ENCODE results near the gene VTI1B. TPM values are rescaled to one million over a fixed set of nuclear protein-coding genes. Genes with fewer than 3 reads are reported as not detected.
"Not testable (repeated sequence)": the region's sequence is repeated elsewhere in the genome, so short reads cannot be mapped to it uniquely, and the experiment has no call there.

Gene VTI1B, protein sequence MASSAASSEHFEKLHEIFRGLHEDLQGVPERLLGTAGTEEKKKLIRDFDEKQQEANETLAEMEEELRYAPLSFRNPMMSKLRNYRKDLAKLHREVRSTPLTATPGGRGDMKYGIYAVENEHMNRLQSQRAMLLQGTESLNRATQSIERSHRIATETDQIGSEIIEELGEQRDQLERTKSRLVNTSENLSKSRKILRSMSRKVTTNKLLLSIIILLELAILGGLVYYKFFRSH
- total RNA-seq, result 81.0 TPM

DNA sequence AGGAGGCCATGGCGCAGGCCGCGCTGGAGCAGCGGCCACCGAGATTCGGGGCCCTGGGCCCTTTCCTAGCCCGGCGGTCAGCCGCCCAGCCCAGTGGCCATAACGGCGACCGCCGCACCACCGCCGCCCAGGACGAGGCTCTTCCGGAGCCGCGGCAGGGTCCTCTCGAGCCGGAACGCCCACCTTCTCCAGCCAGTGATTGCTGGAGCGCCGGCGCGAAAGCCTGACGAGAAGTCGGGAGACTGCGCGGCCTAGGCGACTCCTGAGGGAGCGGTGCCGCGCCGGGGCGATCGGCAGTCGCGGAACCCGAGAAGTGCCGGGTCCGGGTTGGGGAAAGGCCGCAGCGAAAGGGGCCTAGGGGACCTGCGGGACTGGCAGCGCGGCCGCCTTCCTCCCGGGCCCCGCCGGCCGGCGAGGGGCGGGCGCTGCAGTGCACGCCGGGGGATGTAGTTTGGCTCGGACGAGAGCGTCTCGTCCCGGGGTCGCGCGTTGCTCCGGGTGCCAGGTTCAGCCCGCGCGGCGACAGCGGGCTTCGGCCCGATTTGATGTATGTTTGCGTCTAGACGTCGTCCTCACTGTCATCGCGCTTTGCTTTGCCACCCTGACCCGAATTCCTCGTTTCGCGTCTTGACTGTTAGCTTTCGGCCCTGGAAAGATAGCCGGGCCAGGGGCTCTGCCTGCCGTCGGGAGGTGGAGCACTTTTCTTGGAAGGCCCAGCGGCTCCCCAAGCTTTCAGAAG, at the start of gene VTI1B:
Gene VTI1B (minus strand): TSS at position 153 of the 739 bp plus-strand sequence. CDS start 143 bp downstream, at position 10.
- ATAC-seq, result peak; percentile 82

DNA sequence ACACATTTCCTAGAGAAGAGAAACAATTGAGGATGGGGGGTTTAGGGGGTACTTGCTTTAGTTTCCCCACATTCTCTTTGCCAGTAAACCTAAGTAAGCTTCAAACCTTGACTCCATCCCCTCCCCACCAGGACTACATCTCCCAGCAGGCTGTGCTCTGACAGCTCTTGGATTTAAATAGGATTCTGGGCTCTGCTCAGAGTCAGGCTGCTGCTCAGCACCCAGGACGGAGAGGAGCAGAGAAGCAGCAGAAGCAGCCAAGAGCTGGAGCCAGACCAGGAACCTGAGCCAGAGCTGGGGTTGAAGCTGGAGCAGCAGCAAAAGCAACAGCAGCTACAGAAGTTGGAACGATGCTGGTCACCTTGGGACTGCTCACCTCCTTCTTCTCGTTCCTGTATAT, 47.9 kb upstream of the VTI1B start:
- ATAC-seq, result peak; percentile 51

- ATAC-seq, result no peak
These were observed 47.4 kb upstream of the VTI1B start for GRCh38 chr14:67721875-67722274.

DNA sequence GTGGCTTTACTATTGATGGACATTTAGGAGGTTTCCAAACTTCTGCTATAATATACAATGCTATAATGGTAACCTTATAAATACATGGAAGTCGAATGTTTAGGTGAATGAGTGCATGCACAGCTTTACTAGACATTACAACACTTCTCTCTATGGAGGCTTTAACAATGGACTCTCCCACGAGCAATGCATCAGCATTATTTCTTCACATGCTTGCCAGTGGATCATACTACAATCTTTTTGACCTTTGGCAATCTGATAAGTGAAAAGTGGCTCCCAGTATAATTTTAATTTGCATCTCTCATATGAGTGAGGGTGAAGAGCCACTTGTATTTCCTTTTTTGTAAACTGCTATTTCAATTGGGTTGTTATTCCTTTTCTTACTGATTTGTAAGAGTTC, 45.4 kb upstream of the VTI1B start:
- no peak for ATAC-seq

- ATAC-seq, result not testable (repeated sequence)
These were observed 45.0 kb upstream of the VTI1B start for GRCh38 chr14:67719385-67719784.

DNA sequence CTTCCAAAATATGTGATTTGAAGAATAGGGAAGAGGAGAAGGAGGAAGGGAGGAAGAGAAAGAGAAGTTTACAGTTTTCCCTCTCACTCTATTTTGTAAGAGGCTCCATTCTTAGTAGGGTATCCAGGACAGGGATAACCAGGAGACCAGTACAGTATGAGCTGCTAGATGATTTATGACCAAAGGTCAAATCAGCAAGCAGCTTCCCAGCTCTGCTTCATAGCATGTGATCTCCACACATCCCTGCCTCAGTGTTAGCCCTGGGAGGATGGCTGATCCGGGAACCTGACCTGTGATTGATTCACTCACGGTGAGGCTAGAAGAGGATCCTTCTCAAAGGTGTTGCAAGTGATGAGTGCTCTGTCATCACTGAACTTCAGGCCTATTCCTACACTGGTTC, 43.8 kb upstream of the VTI1B start:
- ATAC-seq, result no peak

- ATAC-seq, result peak; percentile 28
These were observed 42.6 kb upstream of the VTI1B start for GRCh38 chr14:67717048-67717447.

DNA sequence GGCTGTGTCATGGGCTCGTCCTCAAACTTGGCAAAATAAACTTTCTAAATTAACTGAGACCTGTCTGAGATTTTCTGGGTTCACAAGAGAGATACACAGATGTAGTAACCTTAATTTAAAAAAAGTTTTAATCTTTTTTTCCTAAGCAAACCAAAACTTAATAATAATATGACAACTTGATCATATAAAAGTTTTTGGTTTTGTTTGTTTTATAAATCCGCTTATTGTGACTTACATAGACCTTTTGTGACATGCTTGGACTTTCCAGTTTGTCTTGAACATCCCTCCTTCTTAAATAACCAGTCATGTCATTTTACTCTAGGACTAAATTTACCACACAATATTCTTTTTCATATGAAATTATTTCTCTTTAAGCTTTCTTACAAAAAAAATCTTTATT, 35.8 kb upstream of the VTI1B start:
- no peak for ATAC-seq

GRCh38 chr14:67709796-67710195, 35.4 kb upstream of the VTI1B start:
- not testable (repeated sequence) for ATAC-seq

DNA sequence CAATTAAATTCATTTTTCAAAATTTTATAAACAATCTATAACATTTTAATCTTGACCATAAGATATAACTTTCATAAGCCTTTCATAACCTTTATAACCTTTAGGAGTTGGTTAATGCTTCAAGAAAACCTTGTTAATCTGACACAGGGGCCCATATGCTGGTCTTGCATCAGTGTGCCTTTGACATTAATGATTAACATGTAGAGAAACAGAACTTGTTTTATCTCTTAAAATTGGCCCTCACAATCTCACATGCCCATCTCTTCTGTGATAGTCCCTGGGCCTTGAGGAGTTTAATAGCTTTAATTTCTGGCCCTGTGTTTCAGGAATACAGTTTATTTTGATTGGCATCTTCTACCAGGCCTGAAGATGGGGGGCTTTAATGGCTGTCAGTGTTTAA, 34.9 kb upstream of the VTI1B start:
- not testable (repeated sequence) for ATAC-seq

GRCh38 chr14:67705211-67705610, 30.8 kb upstream of the VTI1B start:
- ATAC-seq, result peak; percentile 33

DNA sequence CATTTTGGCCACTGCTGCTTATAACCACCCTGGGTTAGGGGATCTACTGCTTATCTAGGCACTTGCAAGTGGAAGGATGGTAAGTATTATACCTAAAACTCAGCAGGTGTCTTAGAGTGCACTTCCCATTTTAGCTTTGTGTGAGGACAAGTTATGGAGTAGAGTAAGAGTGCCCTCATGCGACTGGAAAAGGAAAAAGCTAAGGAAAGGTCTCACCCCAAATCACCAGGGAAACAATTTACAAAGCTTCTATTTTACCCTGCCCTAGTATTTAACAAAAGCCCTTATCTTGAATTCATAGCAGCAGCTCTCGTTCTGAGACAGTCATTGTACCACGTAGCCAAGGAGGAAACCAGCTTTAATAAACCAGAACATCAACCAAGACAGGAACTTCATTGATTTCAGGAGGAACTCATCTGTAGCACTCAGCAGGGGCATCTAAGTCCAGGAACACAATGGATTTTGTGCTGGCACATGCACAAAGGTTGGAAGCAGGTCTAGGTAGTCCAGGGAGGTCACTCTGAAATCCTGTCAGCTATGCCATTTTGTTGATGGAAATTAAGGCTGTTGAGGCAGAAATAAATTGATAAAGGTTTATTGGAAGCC, 30.2 kb upstream of the VTI1B start:
- peak; percentile 83 for ATAC-seq

DNA sequence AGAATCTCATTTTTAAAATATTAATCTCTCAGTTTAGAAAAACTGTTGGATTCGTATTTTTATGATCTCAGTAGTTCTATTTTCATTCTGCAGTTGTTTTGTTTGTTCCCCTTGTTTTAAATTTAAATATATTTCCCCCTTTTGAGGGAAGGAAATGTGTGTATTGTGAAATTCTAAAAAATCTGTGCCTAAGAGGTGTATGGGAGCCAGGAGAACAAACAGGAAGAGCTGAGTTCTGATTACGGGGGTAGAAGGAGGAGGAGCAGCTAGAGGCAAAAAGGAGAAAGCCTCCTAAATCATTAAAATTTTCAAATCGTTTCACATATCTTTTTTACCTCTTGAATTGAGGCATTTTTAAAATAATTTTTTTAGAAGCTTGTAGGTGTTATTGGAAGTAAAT, 29.6 kb upstream of the VTI1B start:
- ATAC-seq, result no peak

DNA sequence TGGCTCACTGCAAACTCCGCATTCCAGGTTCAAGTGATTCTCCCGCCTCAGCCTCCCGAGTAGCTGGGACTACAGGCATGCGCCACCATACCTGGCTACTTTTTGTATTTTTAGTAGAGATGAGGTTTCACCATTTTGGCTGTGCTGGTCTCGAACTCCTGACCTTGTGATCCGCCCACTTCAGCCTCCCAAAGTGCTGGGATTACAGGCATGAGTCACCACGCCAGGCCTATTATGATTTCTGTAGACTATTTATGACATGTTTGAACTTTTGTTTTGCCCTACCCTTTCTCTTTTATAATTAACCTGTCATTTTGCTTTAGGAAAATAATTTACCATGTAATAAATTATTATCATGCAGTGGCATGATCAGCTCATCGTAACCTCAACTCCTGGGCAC, 27.1 kb upstream of the VTI1B start, which contains the start of gene RDH12:
Gene RDH12 (plus strand): TSS at position 395 of the 400 bp plus-strand sequence. CDS start 20,757 bp downstream, outside the sequence.
- not testable (repeated sequence) for ATAC-seq

GRCh38 chr14:67698179-67698578, 23.7 kb upstream of the VTI1B start:
- no peak for ATAC-seq

DNA sequence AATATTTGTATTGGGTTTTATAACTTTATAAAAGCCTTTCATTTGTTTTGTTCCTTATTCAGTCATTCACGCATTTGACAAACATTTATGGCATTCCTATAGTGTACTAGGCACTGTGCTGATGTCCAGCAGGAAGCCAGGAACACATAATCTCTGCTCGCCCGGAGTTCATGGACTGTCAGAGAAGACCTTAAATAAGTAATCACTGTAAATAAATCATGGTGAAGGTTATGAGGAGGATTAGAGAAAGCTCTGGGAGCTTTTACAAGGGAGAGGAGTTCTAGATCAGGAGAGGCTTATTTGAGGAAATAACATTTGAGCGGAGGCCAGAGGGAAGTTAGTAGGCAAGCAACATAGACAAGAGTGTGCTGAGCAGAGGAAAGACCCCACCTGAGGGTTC, 22.6 kb upstream of the VTI1B start:
- ATAC-seq, result no peak

DNA sequence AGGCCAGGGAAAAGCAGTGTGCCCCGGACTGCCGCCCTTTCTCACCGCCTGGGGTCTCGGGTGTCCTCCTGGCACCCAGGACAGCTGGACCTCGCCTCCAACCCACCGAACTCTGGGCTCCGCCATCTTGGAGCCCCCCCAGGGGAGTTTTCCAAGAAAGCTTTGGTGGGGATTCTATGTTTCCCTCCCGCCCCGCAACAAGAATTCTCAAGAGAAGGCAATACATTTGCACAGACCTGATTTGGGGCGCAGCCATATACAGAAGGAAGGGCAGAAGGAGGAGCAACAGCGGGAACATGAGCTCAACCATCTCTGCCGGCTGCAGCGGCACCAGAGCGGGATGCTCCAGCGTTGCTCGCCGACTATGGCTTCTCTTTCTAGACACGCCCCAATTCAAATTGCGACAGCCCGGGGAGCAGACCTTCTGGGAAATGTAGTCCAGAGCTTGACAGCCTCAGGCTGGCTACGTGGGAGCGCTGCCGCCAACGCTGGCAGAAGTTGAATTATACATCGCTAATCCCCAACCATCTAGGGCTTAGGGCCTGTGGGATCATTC, 21.0 kb upstream of the VTI1B start, which contains the start of gene RDH11:
Gene RDH11 (minus strand): TSS at position 371 of the 556 bp plus-strand sequence. CDS start 61 bp downstream, at position 310.
- peak; percentile 92 for ATAC-seq

DNA sequence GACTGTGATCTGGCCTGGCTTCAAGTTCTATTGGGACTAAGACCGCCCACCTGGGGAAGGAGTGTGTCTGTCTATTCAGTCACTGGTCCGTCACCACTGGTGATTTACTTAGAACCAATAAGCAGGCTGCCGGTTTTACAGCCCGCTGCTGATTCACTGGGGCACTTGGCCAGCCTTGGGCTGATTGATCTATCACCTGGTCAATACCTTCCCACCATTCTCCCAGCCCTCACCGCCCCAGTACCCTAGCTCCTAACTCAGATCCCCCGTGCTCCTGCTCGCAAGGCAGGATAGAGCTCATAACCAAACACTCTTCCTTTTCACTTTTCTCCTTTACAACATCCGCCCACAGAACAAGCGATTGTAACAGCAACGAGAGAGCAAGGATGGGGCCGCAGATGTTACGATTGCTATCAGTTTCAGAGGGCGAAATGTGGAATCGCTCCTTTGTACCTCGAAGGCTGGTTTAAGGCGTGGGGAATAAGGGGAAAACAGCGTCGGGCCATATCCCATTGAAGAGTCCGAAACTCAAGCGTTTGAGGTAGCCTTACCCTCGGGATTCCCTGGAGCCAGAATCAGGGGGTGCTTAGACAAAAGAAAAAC, 20.5 kb upstream of the VTI1B start:
- ATAC-seq, result peak; percentile 91

- ATAC-seq, result no peak
These were observed 15.6 kb upstream of the VTI1B start for GRCh38 chr14:67690011-67690410.

- ATAC-seq, result no peak
These were observed 9.4 kb upstream of the VTI1B start for GRCh38 chr14:67683842-67684241.

GRCh38 chr14:67680941-67681340, 6.5 kb upstream of the VTI1B start:
- peak; percentile 50 for ATAC-seq

DNA sequence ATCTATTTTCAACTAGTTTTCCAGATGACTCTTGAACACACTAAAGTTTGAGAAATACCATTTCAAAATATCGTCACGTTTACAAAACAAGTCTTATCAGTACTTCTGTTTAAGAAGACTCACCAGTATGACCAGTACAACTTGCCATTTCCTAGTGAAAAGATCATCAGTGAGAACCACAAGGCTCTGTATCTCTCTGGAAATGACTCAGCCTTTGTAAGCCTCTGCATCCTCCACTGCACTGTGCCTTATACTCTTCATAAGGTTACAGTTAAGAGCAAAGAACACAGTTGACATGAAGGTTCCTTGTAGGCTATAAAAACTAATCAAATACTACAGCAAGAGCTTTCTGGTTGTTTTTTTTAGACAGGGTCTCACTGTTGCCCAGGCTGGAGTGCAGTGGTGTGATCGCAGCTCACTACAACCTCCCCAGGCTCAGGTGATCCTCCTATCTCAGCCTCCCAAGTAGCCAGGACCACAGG, 5.7 kb upstream of the VTI1B start:
- ATAC-seq, result peak; percentile 75

DNA sequence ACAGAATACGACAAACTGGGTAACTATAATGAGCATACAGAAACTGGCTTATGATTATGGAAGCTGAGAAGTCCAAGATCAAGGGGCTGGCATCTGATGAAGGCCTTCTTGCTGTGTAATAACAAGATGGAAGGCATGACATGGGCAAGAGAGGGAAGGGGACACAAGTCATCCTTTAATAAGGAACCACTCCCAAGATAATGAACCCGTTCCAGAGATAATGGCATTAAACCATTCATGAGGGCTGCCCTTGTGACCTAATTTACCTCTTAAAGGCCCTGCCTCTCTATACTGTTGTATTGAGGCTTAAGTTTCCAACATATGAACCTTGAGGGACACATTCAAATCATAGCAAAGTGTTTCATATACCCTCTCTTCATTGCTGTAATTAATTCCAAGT, 4.6 kb upstream of the VTI1B start:
- ATAC-seq, result no peak

All from esophagus mucosa (tissue), 1 donor.